Dedifferentiated amniotic fluid mesenchymal stem cell (primary cell): Measurements from ENCODE around the gene SOD3.

Experiments
- DNase-seq: peaks from one replicate; pipeline ENCODE4 v3.0.0-alpha.2; 2016; ENCODE audit errors: extremely low spot score

SOD3 gene, protein sequence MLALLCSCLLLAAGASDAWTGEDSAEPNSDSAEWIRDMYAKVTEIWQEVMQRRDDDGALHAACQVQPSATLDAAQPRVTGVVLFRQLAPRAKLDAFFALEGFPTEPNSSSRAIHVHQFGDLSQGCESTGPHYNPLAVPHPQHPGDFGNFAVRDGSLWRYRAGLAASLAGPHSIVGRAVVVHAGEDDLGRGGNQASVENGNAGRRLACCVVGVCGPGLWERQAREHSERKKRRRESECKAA

GRCh38 chr4:24794916-24795665 is at the start of gene SOD3:
Gene SOD3 (plus strand): TSS chr4:24795573. CDS start chr4:24799522, 3,949 bp downstream.
- DNase-seq: peak; percentile 63

DNA sequence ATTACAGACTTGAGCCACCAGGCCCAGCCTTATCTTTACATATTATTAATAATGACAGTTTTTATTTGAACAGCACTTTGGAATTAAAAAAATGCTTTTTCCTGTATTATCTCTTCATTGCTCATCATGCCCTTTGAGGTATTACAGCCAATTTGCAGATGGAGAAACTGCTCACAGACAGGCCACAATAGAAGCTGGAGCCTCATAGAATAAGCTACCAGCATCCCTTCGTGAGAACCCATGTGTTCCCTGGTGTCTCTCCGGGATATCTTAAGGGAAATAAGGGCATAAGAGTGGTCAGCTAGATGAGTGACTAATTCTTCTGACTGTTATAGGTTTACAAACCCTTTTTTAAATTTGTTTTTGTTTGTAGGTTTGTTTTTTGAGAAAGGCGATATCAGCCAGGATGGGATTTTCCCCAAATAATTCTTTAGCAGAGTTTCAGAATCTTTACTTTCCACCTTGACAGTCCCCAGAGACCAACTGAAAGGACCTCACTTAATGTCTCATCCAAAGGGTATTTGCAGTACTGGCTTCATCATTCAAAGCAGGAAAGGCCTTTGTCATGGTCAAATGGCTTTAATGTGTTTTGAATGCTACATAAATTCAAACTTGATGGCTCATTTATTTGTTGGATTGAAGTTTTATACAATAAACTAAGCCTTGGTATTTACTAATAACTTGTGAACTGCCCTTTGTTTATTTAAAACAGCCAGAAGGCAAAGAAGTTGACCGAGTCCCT is 48.0 kb upstream of the SOD3 start:
- no peak for DNase-seq

GRCh38 chr4:24748023-24748422 is 47.4 kb upstream of the SOD3 start:
- no peak for DNase-seq

- no peak for DNase-seq
These were observed 46.5 kb upstream of the SOD3 start for GRCh38 chr4:24748758-24749350.

- no peak for DNase-seq
These were observed 45.3 kb upstream of the SOD3 start for GRCh38 chr4:24750106-24750505.

DNA sequence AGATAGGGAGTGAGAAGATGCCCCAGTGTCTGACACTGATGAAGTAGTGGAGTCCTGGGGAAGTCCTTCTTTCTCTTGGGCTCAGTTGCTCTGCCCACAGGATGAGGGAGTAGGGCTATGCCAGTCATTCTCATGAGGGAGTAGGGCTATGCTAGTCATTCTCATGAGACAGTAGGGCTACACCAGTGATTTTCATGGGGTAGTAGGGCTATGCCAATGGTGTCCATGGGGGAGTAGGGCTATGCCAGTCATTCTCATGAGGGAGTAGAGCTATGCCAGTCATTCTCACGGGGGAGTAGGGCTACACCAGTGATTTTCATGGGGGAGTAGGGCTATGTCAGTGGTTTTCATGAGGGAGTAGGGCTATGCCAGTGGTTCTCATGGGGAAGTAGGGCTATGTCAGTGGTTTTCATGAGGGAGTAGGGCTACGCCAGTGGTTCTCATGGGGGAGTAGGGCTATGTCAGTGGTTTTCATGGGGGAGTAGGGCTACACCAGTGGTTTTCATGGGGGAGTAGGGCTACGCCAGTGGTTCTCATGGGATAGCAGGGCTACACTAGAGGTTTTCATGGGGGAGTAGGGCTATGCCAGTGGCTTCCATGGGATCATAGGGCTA is 43.3 kb upstream of the SOD3 start:
- DNase-seq: no peak

- DNase-seq: no peak
These were observed 41.9 kb upstream of the SOD3 start for GRCh38 chr4:24753519-24753918.

DNA sequence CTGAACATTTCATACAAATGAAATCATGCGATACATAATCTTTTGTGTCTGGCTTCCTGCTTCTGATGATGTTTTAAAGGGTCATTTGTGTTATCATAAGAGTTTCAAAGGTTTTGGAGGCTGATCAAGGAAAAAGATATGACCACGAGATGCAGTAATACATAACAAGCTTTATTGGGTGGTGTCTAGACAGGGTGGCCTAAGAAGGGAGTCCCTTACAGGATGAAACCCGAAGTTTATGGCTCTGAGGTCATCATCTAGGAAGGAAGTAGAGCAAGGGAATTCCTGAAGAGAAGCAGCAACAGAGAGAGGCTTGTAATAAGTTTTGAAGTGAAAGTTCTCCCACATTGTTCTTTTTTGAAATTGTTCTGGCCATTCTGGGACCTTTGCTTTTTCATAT is 40.8 kb upstream of the SOD3 start:
- no peak for DNase-seq

- peak; percentile 77 for DNase-seq
These were observed 31.6 kb upstream of the SOD3 start for GRCh38 chr4:24763631-24764297.

DNA sequence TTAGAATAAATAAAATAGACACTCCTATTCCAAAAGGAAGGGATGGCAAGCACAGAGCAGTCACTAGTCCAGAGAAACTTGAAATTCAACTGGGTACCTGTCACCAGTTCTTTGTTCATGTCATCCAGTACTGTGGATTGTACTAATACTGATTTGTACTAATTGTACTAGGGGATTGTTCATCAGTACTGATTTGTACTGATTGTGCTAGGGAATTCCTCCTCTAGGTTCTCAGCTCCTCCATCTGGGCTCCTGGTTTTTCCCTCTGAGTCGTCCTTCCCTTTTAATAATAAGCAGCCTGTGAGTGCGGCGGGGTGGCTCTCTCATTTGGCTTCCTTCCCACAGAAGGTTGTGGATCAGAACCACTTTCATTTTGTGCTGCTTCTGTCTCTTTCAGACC is 31.0 kb upstream of the SOD3 start:
- DNase-seq: no peak

DNA sequence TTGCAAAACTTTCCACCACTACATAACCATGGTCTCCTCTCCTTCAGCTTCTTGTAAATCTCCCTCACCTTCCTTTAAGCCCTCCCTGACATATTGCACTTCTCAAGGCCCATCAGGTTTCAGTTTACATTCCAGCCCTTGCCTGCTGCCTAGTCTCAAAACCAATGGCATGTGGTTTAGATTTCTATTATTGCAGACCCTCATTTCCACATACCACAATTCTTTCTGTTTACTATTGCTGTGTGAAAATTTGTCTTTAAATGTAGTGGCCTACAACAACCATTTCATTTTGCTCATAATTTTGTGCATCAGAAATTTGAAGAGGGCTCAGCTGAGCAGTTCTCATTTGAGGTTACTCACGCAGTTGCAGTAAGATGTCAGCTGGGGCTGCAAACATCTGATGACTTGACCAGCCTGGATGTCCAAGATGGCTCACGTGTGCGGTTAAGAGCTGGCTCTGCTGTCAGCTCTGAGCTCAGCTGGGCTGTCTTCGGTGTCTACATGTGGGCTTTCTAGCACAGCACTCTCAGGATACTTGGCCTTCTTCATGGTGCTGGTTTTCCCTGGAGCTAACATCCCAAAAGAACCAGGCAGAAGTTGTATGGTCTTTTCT is 29.9 kb upstream of the SOD3 start:
- no peak for DNase-seq

GRCh38 chr4:24768006-24768405 is 27.4 kb upstream of the SOD3 start:
- no peak for DNase-seq

- DNase-seq: no peak
These were observed 26.8 kb upstream of the SOD3 start for GRCh38 chr4:24768604-24769003.

DNA sequence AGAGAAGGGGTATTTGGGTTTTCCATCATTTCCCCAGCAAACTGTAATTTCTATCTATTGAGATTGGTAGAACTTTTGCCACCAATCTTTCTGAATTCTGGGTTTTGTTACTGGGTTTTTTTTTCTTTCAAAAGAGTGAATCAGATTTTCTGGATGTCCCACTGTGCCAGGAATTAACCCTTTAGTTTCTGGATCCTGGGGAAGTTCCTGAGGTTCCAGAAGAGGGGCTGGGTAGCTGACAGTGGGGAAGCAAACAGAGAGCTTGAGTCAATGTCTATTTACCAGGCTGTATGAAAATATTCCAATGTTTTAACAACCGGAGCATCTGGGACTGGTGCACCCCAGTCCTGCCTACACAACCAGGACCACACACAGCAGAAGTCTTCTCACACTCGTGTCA is 25.8 kb upstream of the SOD3 start:
- DNase-seq: no peak

GRCh38 chr4:24770032-24770584 is 25.3 kb upstream of the SOD3 start:
- DNase-seq: no peak

GRCh38 chr4:24770667-24771066 is 24.7 kb upstream of the SOD3 start:
- no peak for DNase-seq

GRCh38 chr4:24771241-24771640 is 24.1 kb upstream of the SOD3 start:
- DNase-seq: no peak

- no peak for DNase-seq
These were observed 23.2 kb upstream of the SOD3 start for GRCh38 chr4:24772061-24772705.

DNA sequence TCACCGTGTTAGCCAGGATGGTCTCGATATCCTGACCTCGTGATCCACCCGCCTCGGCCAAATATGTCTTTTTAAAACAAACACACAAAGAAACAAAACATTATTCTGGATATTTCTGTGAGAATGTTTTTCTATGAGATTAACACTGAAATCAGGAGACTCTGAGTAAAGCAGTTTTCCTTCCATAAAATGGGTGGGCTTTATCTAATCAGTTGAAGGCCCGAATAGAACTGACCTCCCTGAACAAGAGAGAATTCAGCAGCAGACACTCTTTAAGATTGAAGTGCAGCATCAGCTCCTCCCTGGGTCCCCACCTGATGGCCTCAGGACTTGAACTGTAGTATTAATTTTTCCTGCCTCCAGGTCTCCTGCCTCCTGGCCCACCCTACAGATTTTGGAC is 22.4 kb upstream of the SOD3 start:
- no peak for DNase-seq

DNA sequence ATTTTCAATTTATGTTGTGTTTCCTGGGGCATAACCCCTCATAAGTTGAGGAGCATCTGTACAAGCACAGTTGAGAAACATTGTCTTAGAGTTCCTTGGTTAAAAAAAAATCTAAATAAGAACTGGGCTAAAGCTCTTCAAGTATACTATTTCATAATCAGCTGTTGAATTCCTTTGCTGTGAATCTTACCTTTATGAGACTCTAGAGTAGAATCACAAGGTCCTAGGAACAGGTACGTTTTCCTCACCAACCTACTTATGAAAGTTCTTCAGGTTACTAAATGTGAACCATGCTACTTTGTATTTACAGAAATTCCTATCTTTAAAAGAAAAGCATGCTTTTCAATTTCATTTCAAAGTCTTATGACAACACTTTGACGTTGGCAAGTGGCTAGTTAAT is 20.9 kb upstream of the SOD3 start:
- DNase-seq: no peak
